ENCODE results near the gene ZNF524.

DNA sequence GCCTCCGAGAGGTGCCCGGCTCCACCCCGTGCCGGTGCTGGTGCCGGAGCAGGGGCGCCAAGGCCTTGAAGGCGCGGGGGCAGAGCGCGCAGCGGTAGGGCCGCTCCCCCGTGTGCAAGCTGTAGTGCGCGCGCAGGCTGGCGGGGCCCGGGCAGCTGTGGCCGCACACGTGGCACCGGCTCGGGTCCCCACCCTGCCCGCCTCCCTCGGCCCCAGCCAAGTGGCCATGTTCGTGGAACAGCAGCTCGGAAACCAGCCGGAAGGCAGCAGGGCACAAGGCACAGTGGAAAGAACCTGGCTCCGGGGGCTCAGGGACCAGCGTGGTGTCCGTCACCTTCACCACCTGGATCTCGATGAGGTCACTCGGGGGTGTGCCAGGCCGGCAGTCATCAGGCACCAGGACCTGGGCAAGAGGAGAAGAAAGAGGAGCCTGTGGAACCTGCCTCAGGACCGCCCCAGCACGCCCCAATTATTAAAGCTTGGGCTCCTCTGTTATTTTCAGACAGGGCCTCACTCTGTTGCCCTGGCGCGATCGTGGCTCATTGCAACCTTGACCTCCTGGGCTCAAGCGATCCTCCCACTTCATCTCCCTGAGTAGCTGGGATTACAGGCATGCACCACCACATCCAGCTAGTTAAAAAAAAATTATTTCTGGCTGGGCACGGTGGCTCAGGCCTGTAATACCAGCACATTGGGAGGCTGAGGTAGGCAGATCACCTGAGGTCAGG lies 22.3 kb downstream of the ZNF524 start:
- TF ChIP-seq POLR2A (IDR thresholded peaks at IDR 0.05; ENCODE audit: low read depth, low read length): no peak
- no peak for TF ChIP-seq POLR2AphosphoS5 (IDR thresholded peaks at IDR 0.05; ENCODE audit: low read depth, low read length)
- no peak for TF ChIP-seq TAF1 (IDR thresholded peaks at IDR 0.05; ENCODE audit: borderline replicate concordance, low read depth, low read length)

Measured in GM12892 (cell line).